B cell (primary cell): ENCODE results near the gene DNALI1. TPM values are rescaled to one million over a fixed set of nuclear protein-coding genes. Genes with fewer than 3 reads are reported as not detected.
A peak's percentile ranks its signal among the peaks of the same experiment; 100 is the strongest.

Experiments
- ATAC-seq: fragments of 200-7000 bp; cut with Tn5 transposase; one replicate; pipeline ENCODE4 v1.10.0; 2021; ENCODE audit warnings: low read depth, mild to moderate bottlenecking, moderate number of reproducible peaks, moderate library complexity
- CTCF ChIA-PET: fragments of 350-600 bp; sonication (Branson Sonifier 250); formaldehyde crosslinking; loops from one replicate; lab custom pipeline; 2021; ENCODE audit warnings: antibody characterized with exemption, inconsistent platforms; lab: Charles Lee
- POLR2A ChIA-PET: fragments of 350-600 bp; sonication (Branson Sonifier 250); formaldehyde crosslinking; loops from one replicate; lab custom pipeline; 2021; ENCODE audit warnings: antibody characterized with exemption; lab: Charles Lee
- DNase-seq: peaks from one replicate; pipeline ENCODE4 v3.0.0; 2013
- H2AFZ ChIP-seq: 2 replicates; pipeline ENCODE4 v1.6.1; 2012; ENCODE audit warnings: mild to moderate bottlenecking, low read depth, low read length; ENCODE audit not compliant: insufficient read depth, poor library complexity, severe bottlenecking
- H3K27ac ChIP-seq, 2 donors: 1 replicate in 1 of 2; 2 replicates in 1 of 2; pipeline ENCODE4 v1.5.1; 2012 to 2013; ENCODE audit warnings: low read length in 2 of 2, mild to moderate bottlenecking in 2 of 2, moderate library complexity in 1 of 2
- H3K27me3 ChIP-seq, 4 experiments: fragments of 200-600 bp in 1 of 4; sonication (generic) in 1 of 4; replicated peaks in 1 of 4; 1 replicate in 2 of 4; 2 replicates in 2 of 4; pipeline versions ENCODE4 v1.6.1 to v1.7.0; 2013 to 2016; ENCODE audit warnings: low read length in 3 of 4, mild to moderate bottlenecking in 2 of 4, mixed read lengths in 1 of 4, moderate library complexity in 1 of 4; ENCODE audit not compliant: insufficient read depth in 4 of 4, control insufficient read depth in 3 of 4; ENCODE audit errors: control extremely low read depth in 1 of 4
- H3K36me3 ChIP-seq, 2 experiments: replicated peaks in 1 of 2; 1 replicate in 1 of 2; 2 replicates in 1 of 2; pipeline versions ENCODE4 v1.6.1 to v1.7.1; 2013; ENCODE audit warnings: low read length in 1 of 2; ENCODE audit not compliant: insufficient read depth in 2 of 2, control insufficient read depth in 1 of 2; ENCODE audit errors: control extremely low read depth in 1 of 2, extremely low read depth in 1 of 2
- H3K4me1 ChIP-seq, 2 donors: fragments of 200-600 bp in 1 of 2; sonication (generic) in 1 of 2; 1 replicate in 1 of 2; 2 replicates in 1 of 2; pipeline versions ENCODE4 v1.5.1 to v1.6.1; 2013 to 2017; ENCODE audit warnings: low read length in 2 of 2; ENCODE audit not compliant: control insufficient read depth in 2 of 2, insufficient read depth in 2 of 2
- H3K4me2 ChIP-seq: replicated peaks from 2 replicates; pipeline ENCODE3; 2012; ENCODE audit warnings: mild to moderate bottlenecking, low read depth, low read length; ENCODE audit not compliant: poor library complexity, severe bottlenecking
- H3K4me3 ChIP-seq, 5 experiments: fragments of 200-600 bp in 1 of 5; sonication (generic) in 1 of 5; 1 replicate in 3 of 5; 2 replicates in 2 of 5; pipeline versions ENCODE4 v1.5.1 to v1.7.0; 2011 to 2016; ENCODE audit warnings: low read length in 4 of 5, mild to moderate bottlenecking in 4 of 5, low read depth in 2 of 5, control low read depth in 1 of 5, moderate library complexity in 1 of 5; ENCODE audit not compliant: insufficient read depth in 1 of 5; ENCODE audit errors: control extremely low read depth in 1 of 5, extremely low read depth in 1 of 5
- H3K79me2 ChIP-seq: fragments of 200-600 bp; sonication (generic); one replicate; pipeline ENCODE4 v1.6.0; 2016; ENCODE audit warnings: low read length; ENCODE audit not compliant: control insufficient read depth, insufficient read depth
- H3K9ac ChIP-seq: fragments of 200-600 bp; sonication (generic); 2 replicates; pipeline ENCODE4 v1.6.1; 2017; ENCODE audit warnings: mild to moderate bottlenecking, low read length, moderate library complexity
- H3K9me3 ChIP-seq, 3 donors: one replicate each; pipeline versions ENCODE4 v1.6.1 to v1.7.1; 2013; ENCODE audit warnings: low read length in 2 of 3; ENCODE audit not compliant: control insufficient read depth in 2 of 3, insufficient read depth in 1 of 3; ENCODE audit errors: control extremely low read depth in 1 of 3
- H4K20me1 ChIP-seq: 2 replicates; pipeline ENCODE4 v1.6.0; 2012; ENCODE audit warnings: mild to moderate bottlenecking, low read length; ENCODE audit not compliant: insufficient read depth, control insufficient read depth, poor library complexity, severe bottlenecking
- H3K27ac Mint-ChIP-seq: one replicate; pipeline ENCODE4 v1.8.0; 2021; ENCODE audit warnings: mixed read lengths
- H3K27me3 Mint-ChIP-seq: one replicate; pipeline ENCODE4 v1.8.0; 2021; ENCODE audit warnings: mixed read lengths
- H3K4me1 Mint-ChIP-seq: one replicate; pipeline ENCODE4 v1.8.0; 2021; ENCODE audit warnings: mixed read lengths
- H3K4me3 Mint-ChIP-seq: one replicate; pipeline ENCODE4 v1.8.0; 2021; ENCODE audit warnings: mixed read lengths
- H3K9me3 Mint-ChIP-seq: one replicate; pipeline ENCODE4 v1.8.0; 2022; ENCODE audit warnings: mixed read lengths; ENCODE audit not compliant: insufficient read depth
- EZH2 ChIP-seq: IDR thresholded peaks from 2 replicates; pipeline ENCODE4 v1.6.1; 2012; ENCODE audit warnings: borderline replicate concordance, low read depth, mild to moderate bottlenecking, moderate library complexity, low read length; ENCODE audit not compliant: insufficient read depth, poor library complexity, severe bottlenecking
- WGBS: methylation state at CpG from one replicate; pipeline ENCODE4 v1.1.5; 2013; ENCODE audit warnings: missing lambda C conversion rate; ENCODE audit not compliant: insufficient coverage; 5-methylcytosine and 5-hydroxymethylcytosine counted together
- intact Hi-C: fragments of 100-400 bp; cut with micrococcal nuclease; formaldehyde crosslinking; loops from one replicate; pipeline ENCODE4 v1.10.0; 2022
- polyA plus RNA-seq: library from polyadenylated mRNA; depleted of rRNA; stranded (reverse); fragments of >200 nt; gene quantifications from 2 replicates; pipeline ENCODE4 v1.2.3, GENCODE V29; 2012
- total RNA-seq, 2 donors: library from RNA; stranded (reverse); fragments of 120-200 nt in 1 of 2; gene quantifications; 1 replicate in 1 of 2; 2 replicates in 1 of 2; pipeline versions ENCODE4 v1.2.3 to v1.2.4, GENCODE V29; 2013 to 2022
- TF ChIP-seq, protein P1 (sequence below): fragments of 200-600 bp; IDR thresholded peaks from one replicate; pipeline ENCODE4 v1.8.0; 2022; ENCODE audit warnings: antibody characterized with exemption, mild to moderate bottlenecking

Gene DNALI1
- total and polyA plus RNA-seq, 2 donors (not counting 1 experiment from before 2014, with no cell fraction given): not detected

DNA sequence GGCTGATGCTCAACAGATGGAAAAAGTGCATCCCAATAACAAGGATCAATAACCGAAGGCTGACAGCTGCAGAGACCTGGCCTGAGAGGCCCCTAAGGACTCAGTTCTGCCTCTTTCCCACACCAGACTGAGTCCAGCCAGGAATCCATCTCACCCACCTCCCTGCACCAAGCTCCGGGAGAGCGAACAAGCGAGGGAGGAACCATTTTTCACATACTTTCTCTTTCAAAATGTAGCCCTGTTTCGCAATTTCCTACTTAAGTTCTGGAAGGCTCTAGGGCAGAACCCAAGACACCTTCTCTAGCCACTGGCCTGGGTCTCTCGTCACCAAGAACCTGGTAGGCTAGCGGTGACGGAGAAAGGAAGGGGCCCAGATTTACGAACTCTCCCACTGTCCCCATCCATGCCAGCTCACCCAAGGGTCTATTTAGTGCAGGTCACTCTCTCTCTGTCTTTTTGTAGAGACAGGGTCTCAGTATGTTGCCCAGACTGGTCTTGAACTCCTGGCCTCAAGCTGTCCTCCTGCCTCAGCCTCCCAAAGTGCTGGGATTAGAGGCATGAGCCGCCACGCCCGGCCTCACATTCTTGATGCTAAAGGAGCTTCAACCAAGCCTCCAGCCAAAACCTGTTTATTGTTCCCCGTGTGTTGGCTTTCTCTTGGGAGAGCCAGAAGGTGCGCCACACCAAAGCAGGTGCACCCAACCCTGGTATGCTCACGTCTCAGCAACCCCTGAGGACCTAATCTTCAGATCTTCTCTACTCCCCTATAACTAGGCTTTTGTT is 49.9 kb downstream of the DNALI1 start:
- Histone ChIP-seq H3K4me1 (peaks cover 4% of the 10 kb centered on the region in 2 donors), H3K9me3 (no peaks in the 10 kb centered on the region), H3K36me3 (no peaks in the 10 kb centered on the region), H4K20me1 (no peaks in the 10 kb centered on the region), H2AFZ (no peak overlapping the region), H3K27ac (no peak overlapping the region), H3K4me3 (no peak overlapping the region), H3K27me3 (peaks cover 0 to 3% (median 0%) of the 10 kb centered on the region in 4 experiments), H3K9ac (no peak overlapping the region), H3K79me2 (no peaks in the 10 kb centered on the region), H3K4me2 (no peak overlapping the region)
- intact Hi-C loops: no loop called here
- TF ChIP-seq, protein P1, sequence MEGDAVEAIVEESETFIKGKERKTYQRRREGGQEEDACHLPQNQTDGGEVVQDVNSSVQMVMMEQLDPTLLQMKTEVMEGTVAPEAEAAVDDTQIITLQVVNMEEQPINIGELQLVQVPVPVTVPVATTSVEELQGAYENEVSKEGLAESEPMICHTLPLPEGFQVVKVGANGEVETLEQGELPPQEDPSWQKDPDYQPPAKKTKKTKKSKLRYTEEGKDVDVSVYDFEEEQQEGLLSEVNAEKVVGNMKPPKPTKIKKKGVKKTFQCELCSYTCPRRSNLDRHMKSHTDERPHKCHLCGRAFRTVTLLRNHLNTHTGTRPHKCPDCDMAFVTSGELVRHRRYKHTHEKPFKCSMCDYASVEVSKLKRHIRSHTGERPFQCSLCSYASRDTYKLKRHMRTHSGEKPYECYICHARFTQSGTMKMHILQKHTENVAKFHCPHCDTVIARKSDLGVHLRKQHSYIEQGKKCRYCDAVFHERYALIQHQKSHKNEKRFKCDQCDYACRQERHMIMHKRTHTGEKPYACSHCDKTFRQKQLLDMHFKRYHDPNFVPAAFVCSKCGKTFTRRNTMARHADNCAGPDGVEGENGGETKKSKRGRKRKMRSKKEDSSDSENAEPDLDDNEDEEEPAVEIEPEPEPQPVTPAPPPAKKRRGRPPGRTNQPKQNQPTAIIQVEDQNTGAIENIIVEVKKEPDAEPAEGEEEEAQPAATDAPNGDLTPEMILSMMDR: no peak
- TF ChIP-seq EZH2: no peak
- Mint-ChIP-seq H3K27me3 (peaks cover 8% of the 10 kb centered on the region), H3K9me3 (no peaks in the 10 kb centered on the region), H3K27ac (no peak overlapping the region), H3K4me3 (no peak overlapping the region), H3K4me1 (no peaks in the 10 kb centered on the region)
- DNase-seq (no peak), ATAC-seq (no peak)
- POLR2A ChIA-PET: no interaction called here
- WGBS: 82% methylated on average over 15 of the region's 15 CpGs
- CTCF ChIA-PET: interaction anchor here (0.8 to 13.5 kb wide), 2 partner anchors 8 to 73 kb away, joined by 3 to 328 read pairs; no protein-coding TSS in a partner anchor

DNA sequence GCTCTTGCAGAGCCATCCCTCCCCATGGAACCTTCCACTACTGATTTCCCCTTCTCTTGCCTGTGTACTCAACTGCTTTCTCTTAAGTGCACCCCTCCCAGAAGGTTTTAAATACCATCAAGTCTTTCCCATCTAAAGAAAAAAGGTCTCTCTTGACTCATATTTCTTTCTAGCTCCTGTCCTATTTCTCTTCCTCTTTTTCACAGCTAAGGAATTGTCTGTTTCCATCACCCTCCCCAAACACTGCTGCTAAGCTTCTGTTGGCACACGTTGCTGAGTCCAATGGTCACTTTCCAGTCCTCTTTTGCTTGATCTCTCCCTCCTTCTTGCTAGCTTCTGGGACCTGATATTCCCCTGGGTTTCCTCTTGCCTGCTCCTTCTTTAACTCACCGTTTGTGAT is 52.3 kb downstream of the DNALI1 start:
- peaks cover 15% of the 10 kb centered on the region for H3K27me3 Mint-ChIP-seq
- Histone ChIP-seq H2AFZ (peak overlapping the region; percentile 27), H3K27ac (no peak overlapping the region), H3K4me1 (no peaks in the 10 kb centered on the region), H3K4me2 (no peak overlapping the region), H3K4me3 (no peak overlapping the region), H3K79me2 (no peaks in the 10 kb centered on the region), H3K27me3 (peaks cover 0 to 4% (median 2%) of the 10 kb centered on the region in 4 experiments), H3K36me3 (no peaks in the 10 kb centered on the region), H3K9ac (no peak overlapping the region), H4K20me1 (no peaks in the 10 kb centered on the region), H3K9me3 (no peaks in the 10 kb centered on the region)
- no peaks in the 10 kb centered on the region for H3K9me3 Mint-ChIP-seq
- intact Hi-C loops: no loop called here
- WGBS: 38% methylated on average over 1 of the region's 2 CpGs
- ATAC-seq (no peak), DNase-seq (no peak)
- ChIA-PET CTCF (interaction anchor here (1.1 to 13.5 kb wide), 2 partner anchors 9 to 71 kb away, joined by 3 to 328 read pairs; no protein-coding TSS in a partner anchor), POLR2A (no interaction called here)
- H3K4me3 Mint-ChIP-seq: no peak overlapping the region
- H3K27ac Mint-ChIP-seq: no peak overlapping the region
- H3K4me1 Mint-ChIP-seq: no peaks in the 10 kb centered on the region
- TF ChIP-seq, protein P1: no peak
- no peak for TF ChIP-seq EZH2
